Activated CD8-positive, alpha-beta T cell treated with anti-CD3 and anti-CD28 coated beads, Interleukin-2, amount 10 ng/mL, durations not matched to agents 7 days and 5 days (primary cell): ENCODE results near the gene HTRA3. TPM values are rescaled to one million over a fixed set of nuclear protein-coding genes. Genes with fewer than 3 reads are reported as not detected.

Source experiments
- ATAC-seq: fragments of 150-1000 bp; cut with Tn5 transposase; one replicate; pipeline ENCODE4 v1.10.0; 2021; ENCODE audit warnings: moderate library complexity
- CTCF ChIA-PET: fragments of 350-600 bp; sonication (Branson Sonifier 250); formaldehyde crosslinking; loops from one replicate; lab custom pipeline; 2021; ENCODE audit warnings: antibody characterized with exemption; lab: Charles Lee
- POLR2A ChIA-PET: fragments of 350-600 bp; sonication (Branson Sonifier 250); formaldehyde crosslinking; loops from one replicate; lab custom pipeline; 2021; ENCODE audit warnings: antibody characterized with exemption; lab: Charles Lee
- DNase-seq: peaks from one replicate; pipeline ENCODE4 v3.0.0-alpha.2; 2020
- H3K27ac Mint-ChIP-seq: one replicate; pipeline ENCODE4 v1.8.0; 2021; ENCODE audit warnings: mild to moderate bottlenecking, mixed read lengths
- H3K27me3 Mint-ChIP-seq: one replicate; pipeline ENCODE4 v1.8.0; 2021; ENCODE audit warnings: low read depth, mixed read lengths
- H3K36me3 Mint-ChIP-seq: one replicate; pipeline ENCODE4 v1.8.0; 2021; ENCODE audit warnings: low read depth, mixed read lengths
- H3K4me1 Mint-ChIP-seq: one replicate; pipeline ENCODE4 v1.8.0; 2021; ENCODE audit warnings: low read depth, mixed read lengths
- H3K4me3 Mint-ChIP-seq: one replicate; pipeline ENCODE4 v1.8.0; 2021; ENCODE audit warnings: mild to moderate bottlenecking, mixed read lengths
- H3K9me3 Mint-ChIP-seq: one replicate; pipeline ENCODE4 v1.8.0; 2022; ENCODE audit warnings: mixed read lengths; ENCODE audit not compliant: insufficient read depth
- total RNA-seq, 2 experiments: library from RNA; stranded (reverse); gene quantifications; one replicate each; pipeline ENCODE4 v1.2.3, GENCODE V29; 2021

HTRA3 gene
- total RNA-seq, 2 experiments from 2014 or later = not detected

GRCh38 chr4:8353912-8354453, 84.4 kb downstream of the HTRA3 start:
- no peaks in the 10 kb centered on the region for H3K4me1 Mint-ChIP-seq
- H3K27ac Mint-ChIP-seq = no peak overlapping the region
- ChIA-PET POLR2A (no interaction called here), CTCF (no interaction called here)
- ATAC-seq (no peak), DNase-seq (no peak)
- H3K9me3 Mint-ChIP-seq = no peaks in the 10 kb centered on the region
- no peaks in the 10 kb centered on the region for H3K27me3 Mint-ChIP-seq
- no peaks in the 10 kb centered on the region for H3K36me3 Mint-ChIP-seq
- no peak overlapping the region for H3K4me3 Mint-ChIP-seq

GRCh38 chr4:8355306-8355705, 85.8 kb downstream of the HTRA3 start:
- H3K36me3 Mint-ChIP-seq = no peaks in the 10 kb centered on the region

GRCh38 chr4:8355864-8356565, 86.5 kb downstream of the HTRA3 start:
- H3K27ac Mint-ChIP-seq = no peak overlapping the region
- POLR2A ChIA-PET = no interaction called here
- no peaks in the 10 kb centered on the region for H3K36me3 Mint-ChIP-seq
- H3K27me3 Mint-ChIP-seq = no peaks in the 10 kb centered on the region
- no peak for DNase-seq
- H3K4me3 Mint-ChIP-seq = no peak overlapping the region
- H3K9me3 Mint-ChIP-seq = no peaks in the 10 kb centered on the region
- CTCF ChIA-PET = no interaction called here
- no peaks in the 10 kb centered on the region for H3K4me1 Mint-ChIP-seq
- ATAC-seq = no peak

More at GRCh38 chr4:8355306-8355705, 85.8 kb downstream of the HTRA3 start:
- H3K27ac Mint-ChIP-seq = no peak overlapping the region
- no peak overlapping the region for H3K4me3 Mint-ChIP-seq
- CTCF ChIA-PET = no interaction called here
- DNase-seq (no peak), ATAC-seq (no peak)
- H3K4me1 Mint-ChIP-seq = no peaks in the 10 kb centered on the region
- POLR2A ChIA-PET = no interaction called here
- no peaks in the 10 kb centered on the region for H3K27me3 Mint-ChIP-seq
- H3K9me3 Mint-ChIP-seq = no peaks in the 10 kb centered on the region

Other genes starting within 250 kb of the HTRA3 start
- gene ABLIM2, start 110.9 kb upstream of the HTRA3 start, total RNA-seq = under 1 TPM; 0.42 to 0.55 TPM
- gene SH3TC1, start 70.5 kb upstream of the HTRA3 start, total RNA-seq = 1 to 10 TPM; 6.3 to 7.3 TPM
- 10 to 100 TPM; 13.2 to 13.6 TPM for gene ACOX3, start 171.0 kb downstream of the HTRA3 start, total RNA-seq
- gene TRMT44, start 171.0 kb downstream of the HTRA3 start, total RNA-seq = 10 to 100 TPM; 18.5 to 22.2 TPM